ENCODE measurements around the gene GRAMD4. TPM values are rescaled to one million over a fixed set of nuclear protein-coding genes. Genes with fewer than 3 reads are reported as not detected.

GRAMD4 gene
- total RNA-seq, 4 donors from 2014 or later: 5.6 to 37.0 (median 15.2) TPM

DNA sequence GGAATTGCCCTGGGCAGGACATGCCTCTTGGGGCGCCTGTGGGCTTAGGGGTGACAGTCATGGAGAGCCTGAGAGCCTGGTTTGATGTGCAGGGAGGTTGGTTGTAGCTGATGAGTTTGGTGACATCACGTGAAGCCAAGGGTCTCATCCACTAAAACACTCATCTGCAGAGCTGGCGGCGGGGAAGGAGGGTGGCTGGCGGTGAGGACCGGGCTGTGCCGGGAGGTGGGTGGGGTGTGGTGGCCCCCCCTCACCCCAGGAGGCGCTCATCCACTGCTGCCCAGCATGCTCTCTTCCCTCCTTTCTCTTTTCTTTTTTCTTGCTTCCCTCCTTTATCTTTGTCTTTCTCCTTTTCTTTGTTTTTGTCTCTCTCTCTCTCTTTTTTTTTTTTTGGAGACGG, 49.0 kb downstream of the GRAMD4 start:
- no peaks in the 10 kb centered on the region for H3K36me3 ChIP-seq
- TF ChIP-seq, protein P1, sequence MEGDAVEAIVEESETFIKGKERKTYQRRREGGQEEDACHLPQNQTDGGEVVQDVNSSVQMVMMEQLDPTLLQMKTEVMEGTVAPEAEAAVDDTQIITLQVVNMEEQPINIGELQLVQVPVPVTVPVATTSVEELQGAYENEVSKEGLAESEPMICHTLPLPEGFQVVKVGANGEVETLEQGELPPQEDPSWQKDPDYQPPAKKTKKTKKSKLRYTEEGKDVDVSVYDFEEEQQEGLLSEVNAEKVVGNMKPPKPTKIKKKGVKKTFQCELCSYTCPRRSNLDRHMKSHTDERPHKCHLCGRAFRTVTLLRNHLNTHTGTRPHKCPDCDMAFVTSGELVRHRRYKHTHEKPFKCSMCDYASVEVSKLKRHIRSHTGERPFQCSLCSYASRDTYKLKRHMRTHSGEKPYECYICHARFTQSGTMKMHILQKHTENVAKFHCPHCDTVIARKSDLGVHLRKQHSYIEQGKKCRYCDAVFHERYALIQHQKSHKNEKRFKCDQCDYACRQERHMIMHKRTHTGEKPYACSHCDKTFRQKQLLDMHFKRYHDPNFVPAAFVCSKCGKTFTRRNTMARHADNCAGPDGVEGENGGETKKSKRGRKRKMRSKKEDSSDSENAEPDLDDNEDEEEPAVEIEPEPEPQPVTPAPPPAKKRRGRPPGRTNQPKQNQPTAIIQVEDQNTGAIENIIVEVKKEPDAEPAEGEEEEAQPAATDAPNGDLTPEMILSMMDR (IDR thresholded peaks at IDR 0.05): no peak
- TF ChIP-seq POLR2A (IDR thresholded peaks at IDR 0.05): no peak
- H3K27me3 ChIP-seq: no peaks in the 10 kb centered on the region
- no peaks in the 10 kb centered on the region for H3K4me1 ChIP-seq
- H3K4me3 ChIP-seq: no peak overlapping the region
- intact Hi-C loops (cut with DNase I; ENCODE audit: low total_unique reads): no loop called here
- H3K27ac ChIP-seq: no peak overlapping the region
- H3K9me3 ChIP-seq: no peaks in the 10 kb centered on the region
- DNase-seq: no peak

DNA sequence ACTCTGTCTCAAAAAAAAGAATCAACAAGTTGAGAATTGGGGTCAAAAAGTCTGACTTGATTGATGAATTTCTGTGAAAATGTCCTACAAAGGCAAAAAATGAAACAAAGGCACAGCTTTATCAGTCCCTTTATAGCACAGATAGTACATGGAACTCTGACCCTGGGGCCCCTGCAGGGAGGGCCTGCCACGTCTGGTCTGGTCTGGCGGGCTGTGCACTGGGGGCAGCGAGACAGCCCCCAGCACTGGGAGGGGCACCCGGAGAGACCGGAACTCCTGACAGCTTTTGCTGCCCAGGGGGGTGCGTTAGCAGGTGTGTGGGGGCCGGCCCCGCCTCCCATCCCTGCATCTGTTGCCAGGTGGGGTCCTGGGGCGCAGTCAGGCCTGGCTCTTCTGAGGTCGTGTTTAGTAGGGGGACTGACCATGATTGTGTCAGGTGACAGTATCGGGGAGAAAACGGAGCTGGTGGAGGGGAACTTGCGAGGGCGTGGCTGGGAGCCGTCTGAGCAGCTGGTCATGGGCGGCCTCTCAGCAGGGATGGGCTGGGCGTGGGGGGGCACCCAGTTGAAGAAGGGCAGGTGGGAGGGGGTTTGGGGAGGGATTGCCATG, 51.7 kb downstream of the GRAMD4 start:
- H3K4me1 ChIP-seq: no peaks in the 10 kb centered on the region
- no peaks in the 10 kb centered on the region for H3K27me3 ChIP-seq
- no peak for DNase-seq
- H3K36me3 ChIP-seq: no peaks in the 10 kb centered on the region
- no peak overlapping the region for H3K4me3 ChIP-seq
- no peak overlapping the region for H3K27ac ChIP-seq
- no peaks in the 10 kb centered on the region for H3K9me3 ChIP-seq
- TF ChIP-seq POLR2A (IDR thresholded peaks at IDR 0.05): no peak
- TF ChIP-seq, protein P1 (IDR thresholded peaks at IDR 0.05): no peak
- intact Hi-C loops (cut with DNase I; ENCODE audit: low total_unique reads): no loop called here

DNA sequence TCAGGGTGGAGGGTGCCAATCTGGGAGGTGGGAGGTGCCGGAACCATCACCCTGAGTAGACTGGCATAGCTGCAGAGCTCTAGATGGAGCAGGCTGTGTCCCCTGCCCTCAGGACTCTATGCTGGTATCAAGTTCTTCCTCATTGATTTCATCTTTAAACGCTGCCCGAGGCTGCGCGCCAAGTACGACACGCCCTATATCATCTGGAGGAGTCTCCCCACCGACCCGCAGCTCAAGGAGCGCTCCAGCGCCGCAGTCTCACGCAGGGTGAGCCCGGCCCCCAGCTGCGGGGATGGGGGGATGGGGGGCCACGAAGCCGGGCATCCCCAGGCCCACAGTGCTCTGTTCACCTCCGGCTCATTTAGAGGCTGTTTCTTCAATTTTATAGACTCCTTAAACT, 52.5 kb downstream of the GRAMD4 start:
- H3K36me3 ChIP-seq: no peaks in the 10 kb centered on the region
- no peaks in the 10 kb centered on the region for H3K9me3 ChIP-seq

DNA sequence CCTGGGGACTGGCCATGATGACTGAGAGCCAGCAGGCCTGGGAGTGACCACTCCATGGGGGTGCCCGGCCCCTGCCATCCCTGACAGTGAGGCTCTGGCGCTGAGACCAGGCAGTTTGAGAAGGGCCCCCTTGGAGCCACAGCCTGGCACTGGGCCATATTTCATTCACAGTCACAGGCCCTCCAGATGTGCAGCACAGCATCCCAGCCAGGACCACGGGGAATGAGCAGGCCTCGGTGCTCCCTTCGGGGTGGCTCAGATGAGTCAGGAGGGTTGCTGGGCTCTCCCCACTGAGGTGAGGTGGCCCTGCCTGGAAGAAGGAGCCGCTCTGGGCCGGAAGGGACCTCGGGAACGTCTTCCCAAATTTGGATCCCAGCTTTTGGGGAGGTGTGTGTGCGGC, 53.0 kb downstream of the GRAMD4 start:
- no peaks in the 10 kb centered on the region for H3K27me3 ChIP-seq
- H3K4me3 ChIP-seq: no peak overlapping the region
- H3K27ac ChIP-seq: no peak overlapping the region
- intact Hi-C loops (cut with DNase I; ENCODE audit: low total_unique reads): no loop called here
- H3K36me3 ChIP-seq: no peaks in the 10 kb centered on the region
- TF ChIP-seq, protein P1 (IDR thresholded peaks at IDR 0.05): no peak
- no peak for TF ChIP-seq POLR2A (IDR thresholded peaks at IDR 0.05)
- DNase-seq: no peak
- H3K9me3 ChIP-seq: no peaks in the 10 kb centered on the region
- no peaks in the 10 kb centered on the region for H3K4me1 ChIP-seq

More for the DNA sequence above, 52.5 kb downstream of the GRAMD4 start:
- TF ChIP-seq, protein P1 (IDR thresholded peaks at IDR 0.05): no peak
- no peak for TF ChIP-seq POLR2A (IDR thresholded peaks at IDR 0.05)
- Histone ChIP-seq H3K27me3 (no peaks in the 10 kb centered on the region), H3K4me3 (no peak overlapping the region), H3K4me1 (no peaks in the 10 kb centered on the region), H3K27ac (no peak overlapping the region)
- intact Hi-C loops (cut with DNase I; ENCODE audit: low total_unique reads): no loop called here
- no peak for DNase-seq

DNA sequence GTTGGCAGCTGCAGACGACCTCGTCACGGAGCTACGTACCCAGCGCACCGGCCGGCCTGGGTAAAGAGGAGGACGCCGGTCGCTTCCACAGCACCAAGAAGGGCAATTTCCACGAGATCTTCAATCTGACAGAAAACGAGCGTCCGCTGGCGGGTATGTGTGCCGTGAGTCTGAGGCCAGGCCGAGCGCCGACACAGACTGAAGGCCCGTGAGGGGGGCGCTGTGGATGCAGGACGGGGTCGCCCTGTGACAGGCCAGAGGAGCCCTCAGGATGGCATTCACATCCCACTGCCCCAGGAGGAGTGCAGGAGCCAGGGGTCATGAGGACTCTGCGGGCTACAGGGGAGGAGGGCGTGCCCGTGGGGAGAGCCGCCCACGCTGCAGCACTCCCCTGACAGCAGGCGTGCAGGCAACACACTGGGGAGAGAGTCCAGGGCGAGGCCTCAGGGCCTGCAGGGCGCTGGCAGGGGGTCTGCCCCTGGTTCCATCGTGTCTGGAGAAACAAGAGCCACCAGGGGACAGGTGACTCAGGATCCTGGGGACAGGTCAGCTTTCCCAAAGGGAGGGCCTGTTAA, 53.6 kb downstream of the GRAMD4 start:
- Histone ChIP-seq H3K9me3 (no peaks in the 10 kb centered on the region), H3K27ac (no peak overlapping the region), H3K27me3 (no peaks in the 10 kb centered on the region), H3K36me3 (no peaks in the 10 kb centered on the region), H3K4me1 (no peaks in the 10 kb centered on the region), H3K4me3 (no peak overlapping the region)
- intact Hi-C loops (cut with DNase I; ENCODE audit: low total_unique reads): no loop called here
- TF ChIP-seq, protein P1 (IDR thresholded peaks at IDR 0.05): no peak
- DNase-seq: no peak

Data from uterus (tissue), 4 donors.